NAMALWA (cell line): ENCODE measurements around the gene ARHGAP21.

Source experiments
- DNase-seq: peaks from one replicate; pipeline ENCODE4 v3.0.0-alpha.2; 2015; ENCODE audit warnings: low spot score

ARHGAP21 gene

GRCh38 chr10:24574161-24574560 lies 149.5 kb downstream of the ARHGAP21 start:
- no peak for DNase-seq

- no peak for DNase-seq
Observed at GRCh38 chr10:24571870-24572450, 151.7 kb downstream of the ARHGAP21 start.

- DNase-seq, result no peak
Observed at GRCh38 chr10:24570658-24571426, 152.8 kb downstream of the ARHGAP21 start.

- DNase-seq, result no peak
Observed at GRCh38 chr10:24569828-24570657, 153.6 kb downstream of the ARHGAP21 start.

DNA sequence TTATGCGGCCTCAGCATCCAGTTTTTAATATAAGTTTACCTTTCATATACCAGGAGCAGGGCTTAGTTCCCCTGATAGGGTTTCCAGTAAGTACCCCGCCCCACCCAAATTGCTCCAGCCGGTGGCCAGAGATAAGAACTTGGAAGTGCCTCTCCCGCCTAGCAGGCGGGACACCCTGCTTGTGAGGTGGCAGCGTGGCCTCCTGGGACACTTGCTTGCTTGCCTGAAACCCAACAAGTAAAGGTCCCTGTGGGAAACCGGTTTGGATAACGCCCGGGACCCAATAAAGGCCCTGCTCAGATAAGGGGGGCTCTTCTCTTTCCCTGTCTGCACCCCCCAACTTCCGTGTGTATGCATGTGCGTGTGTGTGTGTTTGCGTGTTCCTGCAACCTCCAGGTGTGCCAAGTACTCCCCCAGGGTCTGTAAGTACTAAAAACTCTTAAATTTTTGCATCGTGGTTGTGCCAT lies 154.3 kb downstream of the ARHGAP21 start:
- DNase-seq, result no peak

DNA sequence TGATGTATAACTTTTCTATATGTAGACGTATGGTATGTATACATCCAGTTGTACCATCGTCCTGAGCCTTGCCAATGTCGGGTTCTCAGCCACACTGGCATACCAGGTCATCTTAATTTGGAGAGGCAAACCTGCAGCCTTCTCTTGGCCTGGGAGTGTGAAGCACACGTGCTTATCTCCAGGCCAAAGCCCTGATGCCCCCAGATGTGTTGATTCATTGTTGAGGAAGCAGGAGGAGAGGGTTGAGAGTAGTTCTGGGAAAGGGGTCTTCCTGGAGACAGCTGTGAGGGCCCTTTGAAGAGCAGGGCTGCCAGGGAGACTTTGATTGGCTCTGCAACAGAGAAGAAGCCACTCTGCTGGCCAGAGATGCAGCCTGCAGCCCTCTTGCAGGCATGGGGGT lies 155.6 kb downstream of the ARHGAP21 start:
- no peak for DNase-seq

GRCh38 chr10:24561453-24561852 lies 162.2 kb downstream of the ARHGAP21 start:
- no peak for DNase-seq

GRCh38 chr10:24556750-24557742 lies 166.6 kb downstream of the ARHGAP21 start:
- peak; percentile 71 for DNase-seq

- no peak for DNase-seq
Observed at GRCh38 chr10:24556126-24556749, 167.4 kb downstream of the ARHGAP21 start.

GRCh38 chr10:24554036-24554435 lies 169.7 kb downstream of the ARHGAP21 start:
- DNase-seq, result no peak

- DNase-seq, result no peak
Observed at GRCh38 chr10:24553051-24553612, 170.6 kb downstream of the ARHGAP21 start.

DNA sequence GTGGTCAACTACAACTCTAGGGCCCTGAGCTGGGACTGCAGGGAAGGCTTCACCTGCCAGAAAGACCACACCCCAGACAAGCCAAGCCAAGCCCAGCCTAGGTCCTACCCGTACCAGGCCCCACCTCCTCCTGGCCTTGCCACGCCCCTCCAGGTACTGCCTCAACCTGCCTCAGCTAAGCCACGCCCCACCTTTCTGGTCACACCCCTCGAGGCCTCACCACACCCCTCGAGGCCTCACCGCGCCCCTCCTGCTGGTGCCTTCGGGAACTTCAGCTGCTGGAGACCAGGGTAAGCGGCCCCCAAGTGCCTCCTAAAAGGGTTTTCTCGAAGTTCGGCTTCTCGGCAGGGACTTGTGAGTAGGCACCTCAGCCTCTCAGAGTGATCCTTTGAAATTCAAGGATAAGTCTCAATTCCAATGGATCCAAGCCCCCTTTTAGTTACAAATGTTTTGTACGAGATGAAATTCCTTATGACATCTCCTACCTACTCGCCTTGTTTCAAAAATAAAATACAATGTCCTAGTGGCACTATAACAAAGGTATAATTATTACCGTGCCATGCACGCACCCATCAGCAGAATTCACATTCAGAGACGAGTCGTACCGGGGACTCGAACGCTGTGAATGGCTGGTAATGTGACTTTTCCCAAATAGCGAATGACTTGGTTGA lies 171.2 kb downstream of the ARHGAP21 start:
- DNase-seq, result peak; percentile 80

GRCh38 chr10:24551161-24551560 lies 172.5 kb downstream of the ARHGAP21 start:
- no peak for DNase-seq

DNA sequence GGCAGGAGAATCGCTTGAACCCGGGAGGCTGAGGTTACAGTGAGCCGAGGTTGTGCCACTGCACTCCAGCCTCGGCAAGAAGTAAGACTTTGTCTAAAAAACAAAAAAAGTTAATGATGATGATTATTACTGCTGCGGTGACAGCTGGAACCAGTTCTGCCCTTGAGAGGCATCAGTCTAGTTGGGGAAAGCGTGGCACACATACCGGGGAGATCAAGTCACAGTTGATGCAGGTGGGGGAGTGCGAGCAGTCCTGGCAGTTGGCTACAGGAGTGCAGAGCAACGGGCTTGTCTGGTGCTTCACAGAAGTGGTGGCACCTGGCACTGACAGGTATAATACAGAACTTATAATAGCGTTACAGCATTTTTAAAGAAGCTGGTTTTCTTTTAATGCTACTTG lies 173.0 kb downstream of the ARHGAP21 start:
- DNase-seq, result no peak

- DNase-seq, result no peak
Observed at GRCh38 chr10:24545585-24545984, 178.1 kb downstream of the ARHGAP21 start.

- no peak for DNase-seq
Observed at GRCh38 chr10:24544776-24545175, 178.9 kb downstream of the ARHGAP21 start.

DNA sequence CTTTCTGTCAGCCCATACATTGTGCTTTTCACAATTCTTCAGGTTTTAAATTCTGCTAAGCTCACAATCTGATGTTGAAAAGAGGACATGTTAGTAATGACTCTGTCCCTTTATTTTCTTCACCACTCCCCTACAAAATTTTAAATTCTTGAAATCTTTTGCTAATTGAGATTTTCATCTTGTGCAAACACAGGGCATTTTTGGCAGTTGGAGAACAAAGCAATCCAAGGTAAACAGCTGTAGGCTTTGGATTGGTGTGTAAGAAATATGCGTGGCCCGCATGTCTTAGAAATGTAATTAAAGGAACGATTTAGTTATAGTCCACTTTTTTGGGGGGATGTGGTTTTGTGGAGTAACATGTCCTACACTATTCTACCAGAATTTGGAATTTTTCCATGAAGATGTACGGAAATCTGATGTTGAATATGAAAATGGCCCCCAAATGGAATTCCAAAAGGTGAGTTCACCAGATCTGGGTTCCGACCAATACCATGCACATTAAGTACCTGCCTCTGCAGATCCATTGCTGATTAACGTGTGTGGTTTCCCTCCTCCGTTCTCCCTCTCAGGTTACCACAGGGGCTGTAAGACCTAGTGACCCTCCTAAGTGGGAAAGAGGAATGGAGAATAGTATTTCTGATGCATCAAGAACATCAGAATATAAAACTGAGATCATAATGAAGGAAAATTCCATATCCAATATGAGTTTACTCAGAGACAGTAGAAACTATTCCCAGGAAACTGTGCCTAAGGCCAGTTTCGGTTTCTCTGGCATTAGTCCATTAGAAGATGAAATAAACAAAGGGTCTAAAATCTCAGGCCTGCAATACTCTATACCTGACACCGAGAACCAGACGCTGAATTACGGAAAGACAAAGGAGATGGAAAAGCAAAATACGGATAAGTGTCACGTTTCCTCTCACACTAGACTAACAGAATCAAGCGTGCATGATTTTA lies 181.1 kb downstream of the ARHGAP21 start:
- DNase-seq, result no peak

GRCh38 chr10:24541239-24541753 lies 182.4 kb downstream of the ARHGAP21 start:
- DNase-seq, result no peak

DNA sequence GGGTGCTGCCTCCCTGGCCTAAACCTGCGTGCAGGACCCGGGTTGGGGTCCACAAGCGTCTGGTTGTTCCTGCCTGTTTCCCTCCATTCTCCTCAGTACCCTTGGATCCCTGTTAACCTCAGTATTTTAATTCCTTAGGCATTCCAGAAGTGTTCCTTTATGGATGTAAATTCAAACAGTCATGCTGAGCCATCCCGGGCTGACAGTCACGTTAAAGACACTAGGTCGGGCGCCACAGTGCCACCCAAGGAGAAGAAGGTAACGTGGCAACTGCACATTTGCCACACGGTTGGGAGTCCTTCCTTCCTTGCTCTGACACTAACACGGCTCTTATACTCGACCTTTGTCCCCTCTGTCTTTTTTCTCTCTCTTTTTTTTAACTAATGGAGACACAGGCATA lies 187.1 kb downstream of the ARHGAP21 start:
- DNase-seq, result no peak
